ENCODE measurements around the gene AP5S1. TPM values are rescaled to one million over a fixed set of nuclear protein-coding genes. Genes with fewer than 3 reads are reported as not detected.

Gene AP5S1
- total and polyA plus RNA-seq, 9 of the 15 experiments (the other 6 are each of a cell fraction or from before 2014, with no cell fraction given), result 2.6 to 8.8 (median 4.4) TPM

GRCh38 chr20:3786665-3787323, 33.6 kb upstream of the AP5S1 start, which contains the start of gene CENPB (continued):
- peak; percentile 74 for TF ChIP-seq CTCFL (IDR thresholded peaks at IDR 0.05; ENCODE audit: borderline replicate concordance, insufficient read depth, low read depth, low read length, poor library complexity, severe bottlenecking)
- TF ChIP-seq SMARCA5 (IDR thresholded peaks at IDR 0.05), result no peak
- TF ChIP-seq RBM39 (optimal IDR thresholded peaks at IDR 0.05; ENCODE audit: low read depth, low read length), result no peak
- no peak for TF ChIP-seq HNRNPUL1 (IDR thresholded peaks at IDR 0.05; ENCODE audit: low read length)
- no peak for TF ChIP-seq ZBTB2 (IDR thresholded peaks at IDR 0.05)
- TF ChIP-seq RBM25 (IDR thresholded peaks at IDR 0.05; ENCODE audit: low read depth, low read length, severe bottlenecking), result peak; percentile 91
- peak; percentile 38; the same call in 1 of the 2 replicates for TF ChIP-seq SMC3 (conservative IDR thresholded peaks at IDR 0.05; ENCODE audit: insufficient read depth, low read depth, low read length)
- TF ChIP-seq CHAMP1 (IDR thresholded peaks at IDR 0.05), result no peak
- TF ChIP-seq NR2C2 (CRISPR knock-in tag; IDR thresholded peaks at IDR 0.05), result no peak
- peak; percentile 32; the same call in 1 of the 2 replicates for TF ChIP-seq NR2C2 (tag; IDR thresholded peaks at IDR 0.05)
- TF ChIP-seq ZNF740 (CRISPR knock-in tag; IDR thresholded peaks at IDR 0.05), result no peak
- 0 out of 4 replicates have a peak, but pooled peaks of 1 of the 2 experiments have one; percentile 44 for TF ChIP-seq ZNF740 (tag; IDR thresholded peaks at IDR 0.05)
- TF ChIP-seq THRA (IDR thresholded peaks at IDR 0.05), result no peak
- TF ChIP-seq GMEB1 (CRISPR knock-in tag; IDR thresholded peaks at IDR 0.05), result 0 out of 2 replicates have a peak, but pooled peaks have one; percentile 9
- no peak for TF ChIP-seq TBL1XR1 (IDR thresholded peaks at IDR 0.05; ENCODE audit: low read length in 2 of 2)
- TF ChIP-seq TEAD1 (CRISPR knock-in tag; IDR thresholded peaks at IDR 0.05), result peak in 1 of 2 experiments; percentile 92; a peak in 2 of 4 replicates

Measured in K562 (cell line).